Measurements from ENCODE around the gene RP9. TPM values are rescaled to one million over a fixed set of nuclear protein-coding genes. Genes with fewer than 3 reads are reported as not detected.
"Not testable (repeated sequence)": the region's sequence is repeated elsewhere in the genome, so short reads cannot be mapped to it uniquely, and the experiment has no call there.

Gene RP9
- total and polyA plus RNA-seq, 9 of the 15 experiments (the other 6 are each of a cell fraction or from before 2014, with no cell fraction given) = 10.7 to 44.8 (median 33.4) TPM

GRCh38 chr7:33099154-33099940, 9.9 kb downstream of the RP9 start:
- Histone ChIP-seq H3K27ac (ENCODE audit: extremely low read depth, low read depth, low read length) (no peak overlapping the region), H3K4me2 (ENCODE audit: insufficient read depth, low read length) (no peak overlapping the region), H3K36me3 (ENCODE audit: control insufficient read depth, insufficient read depth, low read length) (peaks cover 81% of the 10 kb centered on the region), H3K9me1 (ENCODE audit: control insufficient read depth, insufficient read depth, low read length) (no peaks in the 10 kb centered on the region), H3K9me3 (replicated peaks; ENCODE audit: control insufficient read depth, insufficient read depth, low read depth, low read length) (no peaks in the 10 kb centered on the region), H3K4me1 (replicated peaks in 1 of 2; ENCODE audit: control insufficient read depth in 2 of 2, insufficient read depth in 2 of 2, low read length in 2 of 2) (no peaks in the 10 kb centered on the region; a peak in 1 of 5 replicates), H3K79me2 (ENCODE audit: control insufficient read depth, insufficient read depth, low read length) (peaks cover 25% of the 10 kb centered on the region), H2AFZ (ENCODE audit: low read depth, low read length) (no peak overlapping the region), H3K27me3 (ENCODE audit: control insufficient read depth in 2 of 2, insufficient read depth in 2 of 2, low read length in 2 of 2) (no peaks in the 10 kb centered on the region), H4K20me1 (replicated peaks; ENCODE audit: control insufficient read depth, insufficient read depth, low read length) (no peaks in the 10 kb centered on the region; the same call in 1 of the 2 replicates), H3K9ac (ENCODE audit: insufficient read depth in 1 of 2, low read depth in 2 of 2, low read length in 2 of 2) (no peak overlapping the region), H3K4me3 (no peak overlapping the region)
- no peak for TF ChIP-seq JUND (IDR thresholded peaks at IDR 0.05; ENCODE audit: borderline replicate concordance, low read depth, low read length)
- no peak for TF ChIP-seq JUND (tag; IDR thresholded peaks at IDR 0.05; ENCODE audit: borderline replicate concordance, low read depth, low read length)
- TF ChIP-seq ZNF717 (CRISPR knock-in tag; IDR thresholded peaks at IDR 0.05) = no peak
- TF ChIP-seq E2F1 (CRISPR knock-in tag; IDR thresholded peaks at IDR 0.05) = no peak
- no peak for TF ChIP-seq ZNF232 (CRISPR knock-in tag; IDR thresholded peaks at IDR 0.05)
- TF ChIP-seq MTA2 (IDR thresholded peaks at IDR 0.05; ENCODE audit: low read depth) = no peak
- no peak for TF ChIP-seq NFIC (IDR thresholded peaks at IDR 0.05)
- no peak for TF ChIP-seq POLR2B (IDR thresholded peaks at IDR 0.05; ENCODE audit: low read depth, partially characterized antibody)
- no peak for TF ChIP-seq MEF2D (tag; conservative IDR thresholded peaks at IDR 0.05; ENCODE audit: low read depth)
- no peak for TF ChIP-seq SRSF7 (optimal IDR thresholded peaks at IDR 0.05; ENCODE audit: low read depth, low read length)
- TF ChIP-seq CHCHD3 (CRISPR knock-in tag; IDR thresholded peaks at IDR 0.05) = no peak
- WGBS (ENCODE audit: insufficient coverage, low coverage, missing lambda C conversion rate) = 58% methylated on average over 4 of the region's 4 CpGs
- DNase-seq (ENCODE audit: extremely low read depth in 1 of 4, low spot score in 3 of 4) = no peak
- BruUV-seq (replicated peaks) = no TSS peak
- ChIA-PET POLR2A (interaction anchor here (0.9 to 1.1 kb wide), 2 partner anchors 7 to 10 kb away, joined by 3 to 4 read pairs; partner anchors contain the start of gene RP9), CTCF (ENCODE audit: low intra/inter-chr PET ratio) (no interaction called here)
- ATAC-seq = no peak
- in situ Hi-C loops (cut with MboI) (no loop called here), intact Hi-C loops (cut with micrococcal nuclease) (no loop called here)
- no peak for FAIRE-seq

GRCh38 chr7:33094745-33095275, 14.4 kb downstream of the RP9 start:
- H3K9me3 ChIP-seq (replicated peaks; ENCODE audit: control insufficient read depth, insufficient read depth, low read depth, low read length); H3K4me2 ChIP-seq (ENCODE audit: insufficient read depth, low read length); in situ Hi-C loops (cut with MboI); H3K4me1 ChIP-seq (replicated peaks in 1 of 2; ENCODE audit: control insufficient read depth in 2 of 2, insufficient read depth in 2 of 2, low read length in 2 of 2); H3K79me2 ChIP-seq (ENCODE audit: control insufficient read depth, insufficient read depth, low read length); POLR2A ChIA-PET; CTCF ChIA-PET (ENCODE audit: low intra/inter-chr PET ratio); H2AFZ ChIP-seq (ENCODE audit: low read depth, low read length); DNase-seq (ENCODE audit: extremely low read depth in 1 of 4, low spot score in 3 of 4); H3K9me1 ChIP-seq (ENCODE audit: control insufficient read depth, insufficient read depth, low read length); intact Hi-C loops (cut with micrococcal nuclease); H3K27ac ChIP-seq (ENCODE audit: extremely low read depth, low read depth, low read length); H4K20me1 ChIP-seq (replicated peaks; ENCODE audit: control insufficient read depth, insufficient read depth, low read length); H3K9ac ChIP-seq (ENCODE audit: insufficient read depth in 1 of 2, low read depth in 2 of 2, low read length in 2 of 2); H3K27me3 ChIP-seq (ENCODE audit: control insufficient read depth in 2 of 2, insufficient read depth in 2 of 2, low read length in 2 of 2); H3K4me3 ChIP-seq: not testable (repeated sequence)
- WGBS (ENCODE audit: insufficient coverage, low coverage, missing lambda C conversion rate) = 56% methylated on average over 3 of the region's 6 CpGs
- peak; percentile 86 for FAIRE-seq
- peak; percentile 63 for ATAC-seq
- peaks cover 58% of the 10 kb centered on the region for H3K36me3 ChIP-seq (ENCODE audit: control insufficient read depth, insufficient read depth, low read length)
- BruUV-seq (replicated peaks) = TSS peak; percentile 62
